H7 (cell line): ENCODE measurements around the gene MYO7B. TPM values are rescaled to one million over a fixed set of nuclear protein-coding genes. Genes with fewer than 3 reads are reported as not detected.

Experiments
- DNase-seq: peaks from one replicate; pipeline ENCODE4 v3.0.0; 2012
- H3K27me3 ChIP-seq: 2 replicates; pipeline ENCODE4 v1.6.0; 2011; ENCODE audit warnings: mild to moderate bottlenecking, low read length; ENCODE audit not compliant: control insufficient read depth, insufficient read depth
- H3K36me3 ChIP-seq: replicated peaks from 2 replicates; pipeline ENCODE4 v1.5.1; 2011; ENCODE audit warnings: low read length; ENCODE audit not compliant: control insufficient read depth, insufficient read depth
- H3K4me3 ChIP-seq: 2 replicates; pipeline ENCODE4 v1.5.1; 2011; ENCODE audit warnings: low read depth, mild to moderate bottlenecking, control low read depth, low read length, moderate library complexity; ENCODE audit not compliant: insufficient read depth
- total RNA-seq: library from RNA; depleted of rRNA; stranded (reverse); fragments of >200 nt; shearing (Covaris generic); gene quantifications from 2 replicates; pipeline ENCODE4 v1.2.3, GENCODE V29; 2014

The MYO7B gene
- total RNA-seq, 1 experiment from 2014 or later: not detected

- H3K36me3 ChIP-seq: no peaks in the 10 kb centered on the region
- H3K4me3 ChIP-seq: no peak overlapping the region
- DNase-seq: peak; percentile 53
- H3K27me3 ChIP-seq: no peaks in the 10 kb centered on the region
Measured at GRCh38 chr2:127630096-127630863, 94.8 kb downstream of the MYO7B start.

GRCh38 chr2:127630864-127631540 is 95.5 kb downstream of the MYO7B start:
- H3K36me3 ChIP-seq: no peaks in the 10 kb centered on the region
- H3K27me3 ChIP-seq: no peaks in the 10 kb centered on the region
- DNase-seq: no peak
- H3K4me3 ChIP-seq: no peak overlapping the region

DNA sequence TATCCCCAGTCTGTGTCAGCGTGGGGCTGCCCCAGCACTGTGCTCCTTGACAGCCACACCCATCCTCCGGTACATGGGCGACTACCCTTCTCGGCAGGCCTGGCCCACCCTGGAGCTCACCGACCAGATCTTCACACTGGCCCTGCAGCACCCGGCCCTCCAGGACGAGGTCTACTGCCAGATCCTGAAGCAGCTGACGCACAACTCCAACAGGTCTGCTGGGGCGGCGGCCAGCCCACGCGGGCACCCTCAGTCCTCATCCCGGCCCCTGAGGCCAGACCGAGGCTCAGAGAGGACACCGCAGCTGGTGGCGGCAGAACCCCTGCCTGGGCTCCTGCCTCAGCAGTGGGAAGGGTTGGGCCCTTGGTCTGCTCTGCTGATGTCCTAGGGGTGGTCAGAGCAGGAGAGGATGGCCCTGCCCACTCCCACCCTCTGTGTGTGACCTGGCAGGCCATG is 96.1 kb downstream of the MYO7B start:
- Histone ChIP-seq H3K36me3 (no peaks in the 10 kb centered on the region), H3K27me3 (no peaks in the 10 kb centered on the region)
- DNase-seq: no peak

GRCh38 chr2:127631997-127632581 is 96.6 kb downstream of the MYO7B start:
- no peak overlapping the region for H3K4me3 ChIP-seq
- no peaks in the 10 kb centered on the region for H3K36me3 ChIP-seq
- no peak for DNase-seq
- no peaks in the 10 kb centered on the region for H3K27me3 ChIP-seq

More for the DNA sequence above, 96.1 kb downstream of the MYO7B start:
- no peak overlapping the region for H3K4me3 ChIP-seq

DNA sequence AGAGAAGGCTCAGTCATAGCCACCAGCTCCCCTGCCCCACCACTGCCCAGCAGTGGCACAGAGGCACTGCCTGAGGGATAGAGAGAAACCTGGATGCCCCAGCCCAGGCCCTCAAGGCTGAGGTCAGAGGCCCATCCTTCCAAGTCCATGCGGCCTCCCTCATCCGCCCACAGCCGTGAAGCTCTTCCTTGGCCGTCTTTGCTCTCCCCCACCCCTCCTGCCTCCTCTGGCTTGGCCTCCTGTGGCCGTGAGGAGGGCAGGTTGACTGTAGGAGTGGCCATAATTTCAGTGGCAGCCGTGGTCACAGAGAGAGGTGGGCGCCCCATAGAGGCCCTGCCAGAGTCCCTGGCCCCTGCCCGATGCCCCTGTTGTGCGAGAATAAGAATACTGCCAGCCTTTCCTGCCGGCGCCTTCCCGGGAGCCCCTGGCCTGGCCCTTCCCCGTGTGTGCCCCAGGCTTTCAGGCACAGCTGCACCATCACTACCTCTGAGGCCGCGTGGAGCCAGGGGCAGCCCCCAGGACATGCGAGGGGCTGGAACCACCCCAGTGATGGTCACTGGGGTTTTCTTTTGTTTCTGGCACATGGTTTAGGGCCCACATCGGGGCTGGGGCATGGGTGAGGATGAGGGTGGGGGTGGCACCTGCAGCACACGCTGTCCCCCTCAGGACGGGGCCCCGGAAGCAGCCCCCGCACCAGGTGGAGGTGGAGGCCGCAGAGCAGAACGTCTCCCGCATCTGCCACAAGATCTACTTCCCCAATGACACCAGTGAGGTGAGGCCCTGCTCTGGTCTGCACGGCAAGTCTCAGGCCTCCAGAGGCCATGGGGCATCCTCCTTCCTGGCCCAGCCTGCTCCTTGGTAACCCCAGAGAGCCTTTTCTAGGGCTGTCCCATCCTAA is 97.4 kb downstream of the MYO7B start:
- H3K4me3 ChIP-seq: no peak overlapping the region
- DNase-seq: peak; percentile 64
- H3K27me3 ChIP-seq: no peaks in the 10 kb centered on the region
- H3K36me3 ChIP-seq: no peaks in the 10 kb centered on the region

- no peak for DNase-seq
- no peaks in the 10 kb centered on the region for H3K27me3 ChIP-seq
- no peaks in the 10 kb centered on the region for H3K36me3 ChIP-seq
- H3K4me3 ChIP-seq: no peak overlapping the region
Measured at GRCh38 chr2:127633556-127634065, 98.1 kb downstream of the MYO7B start.

GRCh38 chr2:127634066-127634617 is 98.7 kb downstream of the MYO7B start:
- H3K36me3 ChIP-seq: no peaks in the 10 kb centered on the region
- H3K27me3 ChIP-seq: no peaks in the 10 kb centered on the region
- DNase-seq: no peak

DNA sequence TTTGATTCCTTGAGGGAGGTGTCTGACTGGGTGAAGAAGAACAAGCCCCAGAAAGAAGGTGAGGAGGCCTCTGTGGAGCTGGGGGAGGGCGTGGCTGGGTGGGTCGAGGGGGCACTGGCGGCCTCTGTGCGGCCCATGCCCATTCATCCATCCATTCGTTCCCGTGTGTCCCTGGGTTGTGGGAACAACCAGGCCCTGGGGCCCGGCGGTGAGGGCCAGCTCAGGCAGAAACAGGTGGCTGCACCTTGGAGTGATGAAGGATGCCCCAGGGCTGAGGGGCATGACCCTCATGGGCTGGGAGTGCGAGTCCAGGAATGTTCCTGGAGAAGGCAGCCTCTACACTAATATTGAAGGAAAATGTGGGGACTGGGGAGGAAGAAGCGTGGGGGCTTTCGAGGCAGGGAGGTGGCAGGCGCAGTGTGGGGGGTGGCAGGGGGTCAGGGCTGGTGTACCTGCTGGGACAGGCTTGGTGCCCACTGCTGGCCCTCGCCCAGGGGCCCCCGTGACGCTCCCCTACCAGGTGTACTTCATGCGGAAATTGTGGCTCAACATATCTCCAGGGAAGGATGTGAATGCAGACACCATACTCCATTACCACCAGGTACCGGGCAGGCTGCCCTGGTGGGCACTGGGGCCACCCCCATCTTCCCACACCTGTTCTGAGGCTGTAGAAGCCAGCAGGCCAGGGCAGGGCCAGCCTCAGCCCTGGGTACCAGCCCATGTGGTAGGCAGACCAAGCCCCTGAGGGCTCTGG is 99.3 kb downstream of the MYO7B start:
- H3K27me3 ChIP-seq: no peaks in the 10 kb centered on the region
- H3K36me3 ChIP-seq: no peaks in the 10 kb centered on the region
- DNase-seq: no peak
- H3K4me3 ChIP-seq: no peak overlapping the region

More at GRCh38 chr2:127634066-127634617, 98.7 kb downstream of the MYO7B start:
- no peak overlapping the region for H3K4me3 ChIP-seq

DNA sequence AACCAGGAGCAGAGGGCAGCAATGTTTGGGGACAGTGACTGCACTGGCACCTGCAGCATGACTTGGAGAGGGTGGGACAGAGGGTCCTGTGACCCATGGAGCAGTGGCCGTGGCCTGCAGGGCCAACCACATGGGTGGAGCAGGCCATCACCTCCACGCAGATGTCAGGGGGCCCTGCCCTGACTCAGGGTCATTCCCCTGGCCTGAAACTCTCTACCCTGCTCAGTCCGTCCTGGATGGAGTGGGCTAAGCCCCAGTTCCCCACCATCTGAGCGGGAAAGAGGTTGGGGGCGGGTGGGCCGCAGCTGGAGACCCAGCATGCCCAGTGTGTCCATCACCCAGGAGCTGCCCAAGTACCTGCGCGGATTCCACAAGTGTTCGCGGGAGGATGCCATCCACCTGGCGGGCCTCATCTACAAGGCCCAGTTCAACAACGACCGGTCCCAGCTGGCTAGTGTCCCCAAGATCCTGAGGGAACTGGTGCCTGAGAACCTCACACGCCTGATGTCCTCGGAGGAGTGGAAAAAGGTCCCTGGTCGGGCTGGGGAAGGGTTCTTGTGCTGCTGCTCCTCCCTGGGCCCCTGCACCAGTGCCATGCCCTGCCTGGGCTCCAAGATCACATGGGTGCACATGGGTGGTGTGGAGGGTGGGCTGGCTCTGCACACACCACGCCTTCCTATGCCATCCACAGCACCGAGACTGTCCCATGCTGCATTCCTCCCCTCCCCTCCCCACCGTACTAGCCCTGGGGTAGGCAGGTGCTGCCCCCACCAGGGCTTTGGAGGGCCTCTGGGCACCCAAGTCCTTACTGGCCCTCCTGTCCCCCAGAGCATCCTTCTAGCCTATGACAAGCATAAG is 100.1 kb downstream of the MYO7B start:
- Histone ChIP-seq H3K36me3 (no peaks in the 10 kb centered on the region), H3K27me3 (no peaks in the 10 kb centered on the region), H3K4me3 (no peak overlapping the region)
- DNase-seq: no peak

- H3K4me3 ChIP-seq: no peak overlapping the region
- H3K36me3 ChIP-seq: no peaks in the 10 kb centered on the region
- no peaks in the 10 kb centered on the region for H3K27me3 ChIP-seq
- DNase-seq: no peak
Measured at GRCh38 chr2:127636248-127637235, 101.1 kb downstream of the MYO7B start.

DNA sequence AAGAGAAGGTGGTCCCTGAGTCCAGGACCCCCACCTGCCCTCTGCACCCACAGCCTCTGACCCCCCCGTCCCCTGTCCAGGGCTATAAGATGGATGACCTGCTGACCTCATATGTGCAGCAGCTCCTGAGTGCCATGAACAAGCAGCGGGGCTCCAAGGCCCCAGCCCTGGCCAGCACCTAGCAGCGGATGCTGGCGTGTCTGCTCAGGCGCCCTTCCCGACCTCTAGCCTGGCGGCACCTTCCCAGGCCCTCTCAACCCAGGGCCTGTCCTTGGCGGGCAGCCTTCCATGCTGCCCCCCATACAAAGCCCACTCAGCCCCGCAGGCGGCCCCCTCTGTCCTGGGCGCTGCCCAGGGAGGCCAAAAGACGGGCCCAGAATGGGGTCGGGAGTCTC is 101.8 kb downstream of the MYO7B start:
- Histone ChIP-seq H3K27me3 (no peaks in the 10 kb centered on the region), H3K36me3 (no peaks in the 10 kb centered on the region), H3K4me3 (no peak overlapping the region; the same call in 1 of the 2 replicates)
- peak; percentile 74 for DNase-seq
